ENCODE data around the gene RGL3. TPM values are rescaled to one million over a fixed set of nuclear protein-coding genes. Genes with fewer than 3 reads are reported as not detected.
"Not testable (repeated sequence)": the region's sequence is repeated elsewhere in the genome, so short reads cannot be mapped to it uniquely, and the experiment has no call there.

The RGL3 gene
- total RNA-seq, 2 donors from 2014 or later, result 125 to 131 TPM

DNA sequence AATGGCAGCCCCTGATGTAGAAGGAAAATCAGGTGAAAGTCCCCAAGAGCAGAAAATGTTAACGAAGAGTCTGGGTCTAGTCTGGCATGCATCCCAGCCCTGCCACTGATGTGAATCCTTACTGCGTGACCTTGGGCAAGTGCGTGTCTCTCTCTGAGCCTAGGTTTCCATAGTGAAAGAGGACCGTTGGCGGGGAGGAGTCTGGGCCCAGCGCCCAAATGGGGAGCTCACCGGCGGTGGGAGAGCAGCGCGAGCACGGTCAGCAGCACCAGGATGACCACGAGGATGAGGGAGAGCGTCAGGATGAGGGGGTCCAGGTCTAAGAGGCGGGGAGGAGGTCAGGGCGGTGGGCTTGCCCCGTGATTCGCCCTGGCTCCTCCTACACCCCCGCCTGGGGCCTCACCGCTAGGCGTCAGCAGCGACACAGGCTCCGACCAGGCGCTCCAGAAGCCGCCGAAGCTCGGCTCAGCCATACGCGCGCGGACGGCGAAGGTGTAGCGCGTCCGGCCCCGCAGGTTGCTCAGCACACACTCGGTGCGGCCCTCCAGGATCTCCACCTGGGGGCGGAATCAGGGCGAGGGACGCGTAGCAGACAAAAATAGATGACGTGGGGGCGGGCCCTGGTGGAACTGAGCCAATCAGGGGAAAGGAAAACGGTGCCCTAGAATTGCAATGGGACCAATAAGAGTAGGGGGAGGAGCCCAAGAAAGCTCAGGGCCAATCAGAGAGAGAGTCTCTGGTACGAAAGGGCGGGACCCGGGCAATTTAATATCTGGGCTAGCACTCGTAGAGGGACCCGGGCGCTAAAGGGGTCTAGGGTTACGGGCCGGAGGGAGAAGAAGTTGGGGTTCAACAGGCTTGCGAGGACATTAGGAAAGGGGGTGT, 38.2 kb downstream of the RGL3 start:
- Histone ChIP-seq H3K27me3 (ENCODE audit: control insufficient read depth, insufficient read depth, low read length, poor library complexity, severe bottlenecking) (no peaks in the 10 kb centered on the region), H3K4me1 (ENCODE audit: control insufficient read depth, insufficient read depth, low read length) (no peaks in the 10 kb centered on the region), H3K9ac (ENCODE audit: extremely low read depth, low read length, poor library complexity, severe bottlenecking) (peak overlapping the region; percentile 71), H3K27ac (ENCODE audit: low read depth, low read length) (peak overlapping the region; percentile 34), H3K9me3 (ENCODE audit: control insufficient read depth, low read length) (no peaks in the 10 kb centered on the region), H3K36me3 (ENCODE audit: control insufficient read depth, insufficient read depth, low read length) (peaks cover 20% of the 10 kb centered on the region), H3K4me3 (ENCODE audit: low read length) (peak overlapping the region; percentile 86)
- Mint-ChIP-seq H3K36me3 (ENCODE audit: low read depth) (peaks cover 24% of the 10 kb centered on the region), H3K27ac (peak overlapping the region; percentile 99), H3K27me3 (ENCODE audit: insufficient read depth) (no peaks in the 10 kb centered on the region), H3K4me3 (peak overlapping the region; percentile 74), H3K4me1 (peaks cover 5% of the 10 kb centered on the region), H3K9me3 (no peaks in the 10 kb centered on the region)
- peak; percentile 99 for DNase-seq
- 3 to 7% methylated on average over 25 to 54 of the region's 54 CpGs for WGBS, 2 experiments (ENCODE audit: insufficient coverage in 1 of 2, insufficient read length in 1 of 2)
- TF ChIP-seq CTCF (conservative IDR thresholded peaks at IDR 0.05), result peak; percentile 85

- Mint-ChIP-seq H3K4me3 (peak overlapping the region; percentile 74), H3K4me1 (peaks cover 5% of the 10 kb centered on the region), H3K36me3 (ENCODE audit: low read depth) (peaks cover 26% of the 10 kb centered on the region), H3K27ac (peak overlapping the region; percentile 99), H3K9me3 (no peaks in the 10 kb centered on the region), H3K27me3 (ENCODE audit: insufficient read depth) (no peaks in the 10 kb centered on the region)
- H3K36me3 ChIP-seq (ENCODE audit: control insufficient read depth, insufficient read depth, low read length), result peaks cover 20% of the 10 kb centered on the region
- H3K4me3 ChIP-seq (ENCODE audit: low read length), result no peak overlapping the region
- no peaks in the 10 kb centered on the region for H3K9me3 ChIP-seq (ENCODE audit: control insufficient read depth, low read length)
- no peak for TF ChIP-seq CTCF (conservative IDR thresholded peaks at IDR 0.05)
- peaks cover 4% of the 10 kb centered on the region for H3K4me1 ChIP-seq (ENCODE audit: control insufficient read depth, insufficient read depth, low read length)
- H3K27me3 ChIP-seq (ENCODE audit: control insufficient read depth, insufficient read depth, low read length, poor library complexity, severe bottlenecking), result no peaks in the 10 kb centered on the region
- H3K27ac ChIP-seq (ENCODE audit: low read depth, low read length), result no peak overlapping the region
- DNase-seq, result no peak
- WGBS, 2 experiments (ENCODE audit: insufficient coverage in 1 of 2, insufficient read length in 1 of 2), result 88 to 96% methylated on average over 6 to 7 of the region's 7 CpGs
- H3K9ac ChIP-seq (ENCODE audit: extremely low read depth, low read length, poor library complexity, severe bottlenecking), result no peak overlapping the region
These were observed 39.2 kb downstream of the RGL3 start for GRCh38 chr19:11379857-11380350.

DNA sequence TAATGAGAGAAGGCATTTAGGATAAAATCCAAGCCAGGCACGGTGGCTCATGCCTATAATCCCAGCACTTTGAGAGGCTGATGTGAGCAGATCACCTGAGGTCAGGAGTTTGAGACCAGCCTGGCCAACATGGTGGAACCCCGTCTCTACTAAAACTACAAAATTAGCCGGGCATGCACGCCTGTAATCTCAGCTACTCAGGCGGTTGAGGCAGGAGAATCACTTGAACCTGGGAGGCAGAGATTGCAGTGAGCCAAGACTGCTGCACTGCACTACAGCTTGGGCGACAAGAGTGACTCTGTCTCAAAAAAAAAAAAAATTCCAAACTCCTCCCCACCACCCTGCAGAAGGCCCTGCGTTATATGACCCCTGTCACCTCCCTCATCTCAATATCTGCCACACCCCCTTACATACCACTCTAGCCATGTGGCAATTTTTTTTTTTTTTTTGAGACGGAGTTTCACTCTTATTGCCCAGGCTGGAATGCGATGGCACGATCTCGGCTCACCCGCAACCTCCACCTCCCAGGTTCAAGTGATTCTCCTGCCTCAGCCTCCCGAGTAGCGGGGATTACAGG, 39.8 kb downstream of the RGL3 start:
- H3K36me3 ChIP-seq (ENCODE audit: control insufficient read depth, insufficient read depth, low read length), result peaks cover 20% of the 10 kb centered on the region
- H3K9me3 ChIP-seq (ENCODE audit: control insufficient read depth, low read length); H3K27ac Mint-ChIP-seq; H3K4me3 Mint-ChIP-seq; H3K27ac ChIP-seq (ENCODE audit: low read depth, low read length); H3K4me1 ChIP-seq (ENCODE audit: control insufficient read depth, insufficient read depth, low read length); DNase-seq; H3K4me3 ChIP-seq (ENCODE audit: low read length); H3K27me3 Mint-ChIP-seq (ENCODE audit: insufficient read depth); H3K27me3 ChIP-seq (ENCODE audit: control insufficient read depth, insufficient read depth, low read length, poor library complexity, severe bottlenecking); H3K4me1 Mint-ChIP-seq; H3K9me3 Mint-ChIP-seq; H3K9ac ChIP-seq (ENCODE audit: extremely low read depth, low read length, poor library complexity, severe bottlenecking): not testable (repeated sequence)
- WGBS, 2 experiments (ENCODE audit: insufficient coverage in 1 of 2, insufficient read length in 1 of 2), result 91 to 92% methylated on average over 5 to 14 of the region's 14 CpGs
- H3K36me3 Mint-ChIP-seq (ENCODE audit: low read depth), result peaks cover 26% of the 10 kb centered on the region
